ENCODE data around the gene DOK7.

The DOK7 gene

GRCh38 chr4:3423952-3424351 is 39.2 kb upstream of the DOK7 start:
- H2AK5ac ChIP-seq (ENCODE audit: low read length) = no peak overlapping the region
- no peak overlapping the region for H3K4ac ChIP-seq (ENCODE audit: low read depth, low read length)
- WGBS (ENCODE audit: extremely low coverage, insufficient coverage, insufficient read length) = no CpG with 5 or more reads among the region's 13 CpGs
- H3K14ac ChIP-seq (ENCODE audit: low read length) = no peak overlapping the region
- H3K4me1 ChIP-seq (ENCODE audit: control insufficient read depth in 1 of 2, insufficient read depth in 2 of 2, low read length in 2 of 2) = no peaks in the 10 kb centered on the region
- peaks cover 2% of the 10 kb centered on the region for H3K9me3 ChIP-seq (ENCODE audit: insufficient read depth, low read depth, low read length)
- H3K27ac ChIP-seq (ENCODE audit: low read depth, low read length) = no peak overlapping the region
- no peak overlapping the region for H2BK5ac ChIP-seq (ENCODE audit: low read depth, low read length, poor library complexity)
- no peak overlapping the region for H2BK12ac ChIP-seq (ENCODE audit: low read length)
- H3K79me1 ChIP-seq (ENCODE audit: low read length) = no peaks in the 10 kb centered on the region
- H4K12ac ChIP-seq (ENCODE audit: low read depth, low read length) = no peak overlapping the region
- no peak overlapping the region for H3K4me3 ChIP-seq (ENCODE audit: low read depth, low read length)
- H3K23ac ChIP-seq (ENCODE audit: low read length) = no peak overlapping the region
- H2AFZ ChIP-seq (ENCODE audit: insufficient read depth, low read length, poor library complexity) = no peak overlapping the region
- peaks cover 4 to 8% of the 10 kb centered on the region in 2 experiments for H3K36me3 ChIP-seq (ENCODE audit: control insufficient read depth in 1 of 2, insufficient read depth in 2 of 2, low read length in 2 of 2)
- no peak for DNase-seq
- H4K8ac ChIP-seq (ENCODE audit: low read depth, low read length) = no peak overlapping the region
- H3K4me2 ChIP-seq (ENCODE audit: low read length) = no peak overlapping the region
- no peak overlapping the region for H3K9ac ChIP-seq (ENCODE audit: low read length)
- no peaks in the 10 kb centered on the region for H3K79me2 ChIP-seq (ENCODE audit: control insufficient read depth, insufficient read depth, low read length, poor library complexity)
- no peaks in the 10 kb centered on the region for H3K27me3 ChIP-seq (ENCODE audit: insufficient read depth, low read length)
- no peak overlapping the region for H4K91ac ChIP-seq (ENCODE audit: low read depth, low read length)
- no peak overlapping the region for H2BK120ac ChIP-seq (ENCODE audit: insufficient read depth, low read length, poor library complexity)
- H3K18ac ChIP-seq (ENCODE audit: low read length) = no peak overlapping the region

GRCh38 chr4:3424522-3425095 is 38.5 kb upstream of the DOK7 start:
- H3K27ac ChIP-seq (ENCODE audit: low read depth, low read length) = no peak overlapping the region
- no peak overlapping the region for H4K12ac ChIP-seq (ENCODE audit: low read depth, low read length)
- no CpG with 5 or more reads among the region's 20 CpGs for WGBS (ENCODE audit: extremely low coverage, insufficient coverage, insufficient read length)
- no peak overlapping the region for H2BK5ac ChIP-seq (ENCODE audit: low read depth, low read length, poor library complexity)
- no peak for DNase-seq
- no peaks in the 10 kb centered on the region for H3K79me2 ChIP-seq (ENCODE audit: control insufficient read depth, insufficient read depth, low read length, poor library complexity)
- no peak overlapping the region for H2BK120ac ChIP-seq (ENCODE audit: insufficient read depth, low read length, poor library complexity)
- no peaks in the 10 kb centered on the region for H3K27me3 ChIP-seq (ENCODE audit: insufficient read depth, low read length)
- no peak overlapping the region for H4K91ac ChIP-seq (ENCODE audit: low read depth, low read length)
- H3K4me1 ChIP-seq (ENCODE audit: control insufficient read depth in 1 of 2, insufficient read depth in 2 of 2, low read length in 2 of 2) = no peaks in the 10 kb centered on the region
- peaks cover 8% of the 10 kb centered on the region in 2 experiments for H3K36me3 ChIP-seq (ENCODE audit: control insufficient read depth in 1 of 2, insufficient read depth in 2 of 2, low read length in 2 of 2)
- no peak overlapping the region for H2AFZ ChIP-seq (ENCODE audit: insufficient read depth, low read length, poor library complexity)
- H3K4me3 ChIP-seq (ENCODE audit: low read depth, low read length) = no peak overlapping the region
- no peak overlapping the region for H4K8ac ChIP-seq (ENCODE audit: low read depth, low read length)
- no peak overlapping the region for H3K18ac ChIP-seq (ENCODE audit: low read length)
- H3K23ac ChIP-seq (ENCODE audit: low read length) = no peak overlapping the region
- H3K4ac ChIP-seq (ENCODE audit: low read depth, low read length) = no peak overlapping the region
- H3K9me3 ChIP-seq (ENCODE audit: insufficient read depth, low read depth, low read length) = peaks cover 3% of the 10 kb centered on the region
- no peaks in the 10 kb centered on the region for H3K79me1 ChIP-seq (ENCODE audit: low read length)
- no peak overlapping the region for H2AK5ac ChIP-seq (ENCODE audit: low read length)
- no peak overlapping the region for H3K4me2 ChIP-seq (ENCODE audit: low read length)
- no peak overlapping the region for H3K9ac ChIP-seq (ENCODE audit: low read length)
- no peak overlapping the region for H2BK12ac ChIP-seq (ENCODE audit: low read length)
- no peak overlapping the region for H3K14ac ChIP-seq (ENCODE audit: low read length)

- H4K12ac ChIP-seq (ENCODE audit: low read depth, low read length) = no peak overlapping the region
- no peak overlapping the region for H2AFZ ChIP-seq (ENCODE audit: insufficient read depth, low read length, poor library complexity)
- no peak overlapping the region for H3K14ac ChIP-seq (ENCODE audit: low read length)
- H3K79me2 ChIP-seq (ENCODE audit: control insufficient read depth, insufficient read depth, low read length, poor library complexity) = no peaks in the 10 kb centered on the region
- H3K9me3 ChIP-seq (ENCODE audit: insufficient read depth, low read depth, low read length) = peaks cover 4% of the 10 kb centered on the region
- no peak overlapping the region for H3K4me3 ChIP-seq (ENCODE audit: low read depth, low read length)
- no peak overlapping the region for H2AK5ac ChIP-seq (ENCODE audit: low read length)
- no peak overlapping the region for H3K27ac ChIP-seq (ENCODE audit: low read depth, low read length)
- H2BK120ac ChIP-seq (ENCODE audit: insufficient read depth, low read length, poor library complexity) = no peak overlapping the region
- no peak overlapping the region for H4K8ac ChIP-seq (ENCODE audit: low read depth, low read length)
- no peak overlapping the region for H4K91ac ChIP-seq (ENCODE audit: low read depth, low read length)
- H2BK5ac ChIP-seq (ENCODE audit: low read depth, low read length, poor library complexity) = no peak overlapping the region
- H3K79me1 ChIP-seq (ENCODE audit: low read length) = no peaks in the 10 kb centered on the region
- no peak overlapping the region for H3K4me2 ChIP-seq (ENCODE audit: low read length)
- no peak overlapping the region for H3K4ac ChIP-seq (ENCODE audit: low read depth, low read length)
- peaks cover 16 to 18% of the 10 kb centered on the region in 2 experiments for H3K36me3 ChIP-seq (ENCODE audit: control insufficient read depth in 1 of 2, insufficient read depth in 2 of 2, low read length in 2 of 2)
- H3K18ac ChIP-seq (ENCODE audit: low read length) = no peak overlapping the region
- no peak overlapping the region for H3K9ac ChIP-seq (ENCODE audit: low read length)
- WGBS (ENCODE audit: extremely low coverage, insufficient coverage, insufficient read length) = no CpG with 5 or more reads among the region's 24 CpGs
- no peaks in the 10 kb centered on the region for H3K4me1 ChIP-seq (ENCODE audit: control insufficient read depth in 1 of 2, insufficient read depth in 2 of 2, low read length in 2 of 2)
- no peaks in the 10 kb centered on the region for H3K27me3 ChIP-seq (ENCODE audit: insufficient read depth, low read length)
- DNase-seq = no peak
- H3K23ac ChIP-seq (ENCODE audit: low read length) = no peak overlapping the region
- no peak overlapping the region for H2BK12ac ChIP-seq (ENCODE audit: low read length)
These were observed 36.5 kb upstream of the DOK7 start for GRCh38 chr4:3426465-3427133.

- no peaks in the 10 kb centered on the region for H3K4me1 ChIP-seq (ENCODE audit: control insufficient read depth in 1 of 2, insufficient read depth in 2 of 2, low read length in 2 of 2)
- H3K4me3 ChIP-seq (ENCODE audit: low read depth, low read length) = no peak overlapping the region
- H2BK5ac ChIP-seq (ENCODE audit: low read depth, low read length, poor library complexity) = no peak overlapping the region
- no peak overlapping the region for H3K4me2 ChIP-seq (ENCODE audit: low read length)
- peaks cover 19 to 21% of the 10 kb centered on the region in 2 experiments for H3K36me3 ChIP-seq (ENCODE audit: control insufficient read depth in 1 of 2, insufficient read depth in 2 of 2, low read length in 2 of 2)
- no peak overlapping the region for H3K9ac ChIP-seq (ENCODE audit: low read length)
- peaks cover 4% of the 10 kb centered on the region for H3K9me3 ChIP-seq (ENCODE audit: insufficient read depth, low read depth, low read length)
- H3K27ac ChIP-seq (ENCODE audit: low read depth, low read length) = no peak overlapping the region
- no peak overlapping the region for H4K12ac ChIP-seq (ENCODE audit: low read depth, low read length)
- H3K14ac ChIP-seq (ENCODE audit: low read length) = no peak overlapping the region
- no peaks in the 10 kb centered on the region for H3K79me1 ChIP-seq (ENCODE audit: low read length)
- no peak overlapping the region for H3K4ac ChIP-seq (ENCODE audit: low read depth, low read length)
- H3K23ac ChIP-seq (ENCODE audit: low read length) = no peak overlapping the region
- no peak overlapping the region for H3K18ac ChIP-seq (ENCODE audit: low read length)
- DNase-seq = no peak
- no peak overlapping the region for H2AFZ ChIP-seq (ENCODE audit: insufficient read depth, low read length, poor library complexity)
- no peak overlapping the region for H4K91ac ChIP-seq (ENCODE audit: low read depth, low read length)
- no CpG with 5 or more reads among the region's 9 CpGs for WGBS (ENCODE audit: extremely low coverage, insufficient coverage, insufficient read length)
- H2BK12ac ChIP-seq (ENCODE audit: low read length) = no peak overlapping the region
- no peak overlapping the region for H2AK5ac ChIP-seq (ENCODE audit: low read length)
- no peak overlapping the region for H4K8ac ChIP-seq (ENCODE audit: low read depth, low read length)
- no peak overlapping the region for H2BK120ac ChIP-seq (ENCODE audit: insufficient read depth, low read length, poor library complexity)
- no peaks in the 10 kb centered on the region for H3K79me2 ChIP-seq (ENCODE audit: control insufficient read depth, insufficient read depth, low read length, poor library complexity)
- no peaks in the 10 kb centered on the region for H3K27me3 ChIP-seq (ENCODE audit: insufficient read depth, low read length)
These were observed 36.0 kb upstream of the DOK7 start for GRCh38 chr4:3427134-3427476.
